Ureter (tissue), 1 donor: ENCODE results near the gene ALDH1L1. TPM values are rescaled to one million over a fixed set of nuclear protein-coding genes. Genes with fewer than 3 reads are reported as not detected.
A peak's percentile ranks its signal among the peaks of the same experiment; 100 is the strongest.
"Not testable (repeated sequence)": the region's sequence is repeated elsewhere in the genome, so short reads cannot be mapped to it uniquely, and the experiment has no call there.

Source experiments
- DNase-seq: peaks from one replicate; pipeline ENCODE4 v3.0.0-alpha.2; 2020; ENCODE audit warnings: low spot score
- total RNA-seq: library from RNA; stranded (reverse); gene quantifications from one replicate; pipeline ENCODE4 v1.2.4, GENCODE V29; 2023
- donor health status: DM: yes; HTN: yes; CAD: no.

Gene ALDH1L1
- total RNA-seq, 1 donor from 2014 or later = 129 TPM

- DNase-seq = no peak
Observed at GRCh38 chr3:126106336-126107202, 73.8 kb downstream of the ALDH1L1 start.

GRCh38 chr3:126105691-126106187 is 74.6 kb downstream of the ALDH1L1 start:
- peak; percentile 34 for DNase-seq

GRCh38 chr3:126104742-126105605 is 75.4 kb downstream of the ALDH1L1 start:
- peak; percentile 35 for DNase-seq

GRCh38 chr3:126104028-126104635 is 76.3 kb downstream of the ALDH1L1 start:
- DNase-seq = peak; percentile 36

- DNase-seq = peak; percentile 36
Observed at GRCh38 chr3:126103121-126104027, 77.0 kb downstream of the ALDH1L1 start.

GRCh38 chr3:126102530-126102951 is 77.8 kb downstream of the ALDH1L1 start:
- DNase-seq = peak; percentile 42

- peak; percentile 39 for DNase-seq
Observed at GRCh38 chr3:126102011-126102410, 78.4 kb downstream of the ALDH1L1 start.

GRCh38 chr3:126101521-126101982 is 78.8 kb downstream of the ALDH1L1 start:
- no peak for DNase-seq

- DNase-seq = no peak
Observed at GRCh38 chr3:126100634-126101301, 79.6 kb downstream of the ALDH1L1 start.

GRCh38 chr3:126100269-126100633 is 80.1 kb downstream of the ALDH1L1 start:
- no peak for DNase-seq

GRCh38 chr3:126098391-126098858 is 82.0 kb downstream of the ALDH1L1 start:
- DNase-seq = no peak

- no peak for DNase-seq
Observed at GRCh38 chr3:126097801-126098200, 82.6 kb downstream of the ALDH1L1 start.

GRCh38 chr3:126096274-126096673 is 84.1 kb downstream of the ALDH1L1 start:
- DNase-seq = not testable (repeated sequence)

GRCh38 chr3:126092128-126092527 is 88.3 kb downstream of the ALDH1L1 start:
- DNase-seq = not testable (repeated sequence)

- no peak for DNase-seq
Observed at GRCh38 chr3:126087552-126088175, 92.7 kb downstream of the ALDH1L1 start.

- DNase-seq = no peak
Observed at GRCh38 chr3:126085841-126086240, 94.5 kb downstream of the ALDH1L1 start.

- no peak for DNase-seq
Observed at GRCh38 chr3:126085276-126085675, 95.1 kb downstream of the ALDH1L1 start.

- no peak for DNase-seq
Observed at GRCh38 chr3:126084768-126085180, 95.6 kb downstream of the ALDH1L1 start.

- DNase-seq = peak; percentile 94
Observed at GRCh38 chr3:126083913-126084767, 96.2 kb downstream of the ALDH1L1 start, which contains the start of gene SLC41A3. TSS of gene SLC41A3 (minus strand) at chr3:126084124. CDS start at chr3:126068219, 15,905 bp downstream.
